ENCODE results near the gene STXBP2.

The STXBP2 gene

DNA sequence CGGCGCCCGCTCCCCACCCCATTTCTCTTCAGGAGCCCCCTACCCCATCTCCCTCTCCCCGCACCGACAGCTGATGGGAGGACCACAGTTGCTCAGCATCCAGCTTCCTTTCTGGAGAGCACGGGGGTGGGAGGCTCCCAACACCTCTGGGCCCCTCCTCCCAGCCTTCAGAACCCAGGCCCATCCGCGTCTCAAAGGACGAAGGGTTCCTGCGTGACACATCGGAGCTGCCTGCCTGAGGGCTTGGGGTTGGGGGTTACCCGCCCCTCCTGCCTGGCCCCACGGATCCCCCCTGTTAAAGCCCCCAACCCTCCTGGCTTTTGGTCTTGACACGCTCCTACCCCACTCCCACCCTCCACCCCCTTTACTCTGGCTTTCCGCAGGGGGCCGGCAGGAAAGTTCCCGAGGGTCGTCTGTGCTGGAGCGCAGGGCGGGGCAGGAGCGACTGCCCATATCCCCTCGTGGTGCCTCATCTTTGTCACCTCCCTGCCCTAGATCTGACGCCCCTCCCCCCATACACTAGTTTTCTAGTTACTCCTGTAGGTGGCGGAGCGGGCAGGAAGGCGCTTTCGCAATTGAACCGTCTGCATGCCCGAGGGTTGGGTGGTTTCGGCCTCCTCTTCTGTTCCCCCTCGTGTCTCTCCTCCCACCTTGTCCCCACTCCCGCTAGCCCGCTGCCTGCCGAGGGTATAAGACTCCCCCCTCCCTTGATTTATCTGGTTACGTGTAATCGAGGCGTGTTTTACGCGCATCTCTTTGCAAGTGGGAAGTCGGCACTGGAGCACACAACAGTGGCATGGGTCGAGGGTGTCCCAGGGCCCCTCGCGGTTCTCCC, 44.6 kb downstream of the STXBP2 start:
- DNase-seq = peak; percentile 9

DNA sequence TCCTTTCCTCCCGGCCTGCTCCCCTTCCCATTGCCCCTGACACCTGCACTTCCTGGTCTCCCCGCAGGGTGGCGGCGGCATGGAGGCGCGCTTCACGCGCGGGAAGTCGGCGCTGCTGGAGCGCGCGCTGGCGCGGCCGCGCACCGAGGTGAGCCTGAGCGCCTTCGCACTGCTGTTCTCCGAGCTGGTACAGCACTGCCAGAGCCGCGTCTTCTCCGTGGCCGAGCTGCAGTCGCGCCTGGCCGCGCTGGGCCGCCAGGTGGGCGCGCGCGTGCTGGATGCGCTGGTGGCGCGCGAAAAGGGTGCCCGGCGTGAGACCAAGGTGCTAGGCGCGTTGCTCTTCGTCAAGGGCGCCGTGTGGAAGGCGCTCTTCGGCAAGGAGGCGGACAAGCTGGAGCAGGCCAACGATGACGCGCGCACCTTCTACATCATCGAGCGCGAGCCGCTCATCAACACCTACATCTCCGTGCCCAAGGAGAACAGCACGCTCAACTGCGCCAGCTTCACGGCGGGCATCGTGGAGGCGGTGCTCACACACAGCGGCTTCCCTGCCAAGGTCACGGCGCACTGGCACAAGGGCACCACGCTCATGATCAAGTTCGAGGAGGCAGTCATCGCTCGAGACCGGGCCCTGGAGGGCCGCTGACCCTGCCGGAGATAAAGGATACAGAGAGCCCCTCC, 45.4 kb downstream of the STXBP2 start:
- DNase-seq = no peak

DNA sequence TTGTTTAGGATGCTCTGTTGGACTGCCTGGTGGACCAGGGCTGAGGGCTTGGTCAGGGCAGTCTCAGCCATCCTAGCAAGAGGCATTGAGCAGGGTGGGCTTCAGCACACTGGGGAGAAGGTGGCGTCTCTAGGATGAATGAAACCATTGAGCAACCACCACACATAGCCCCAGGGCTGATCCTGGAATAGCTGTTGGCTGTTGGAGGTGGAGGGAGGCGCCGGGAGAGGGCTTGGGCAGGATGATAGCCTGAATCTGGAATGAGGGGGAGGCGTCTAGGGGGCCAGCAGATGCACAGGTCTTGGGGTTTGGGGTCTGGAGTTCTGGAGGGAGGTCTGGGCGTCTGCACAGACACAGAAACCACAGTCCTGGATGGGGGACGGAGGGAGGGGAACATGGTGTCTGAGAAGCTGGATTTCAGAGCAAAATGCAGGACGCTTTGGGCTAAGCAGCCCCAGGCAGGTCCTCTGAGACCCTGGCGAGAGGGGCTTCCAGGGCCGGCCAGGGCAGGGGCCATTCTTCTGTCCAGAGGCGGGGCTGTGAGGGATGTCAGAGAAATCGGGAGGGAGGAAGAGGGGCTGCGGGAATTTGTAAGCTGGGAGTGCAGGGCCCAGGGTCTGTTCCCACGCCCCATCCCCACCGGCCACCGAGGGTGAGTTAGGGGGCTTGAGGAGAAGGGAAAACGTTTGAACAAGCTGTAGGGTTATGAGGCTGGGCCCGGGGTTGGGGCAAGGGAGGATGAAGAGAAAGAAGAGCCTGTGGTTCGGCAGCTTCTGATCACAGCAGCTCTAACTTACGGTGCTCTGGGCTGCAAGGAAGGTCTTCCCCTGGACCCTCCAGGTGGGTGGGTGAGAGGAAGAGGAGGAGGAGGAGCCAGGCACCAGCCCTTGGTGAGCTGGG, 48.9 kb downstream of the STXBP2 start:
- DNase-seq = no peak

DNA sequence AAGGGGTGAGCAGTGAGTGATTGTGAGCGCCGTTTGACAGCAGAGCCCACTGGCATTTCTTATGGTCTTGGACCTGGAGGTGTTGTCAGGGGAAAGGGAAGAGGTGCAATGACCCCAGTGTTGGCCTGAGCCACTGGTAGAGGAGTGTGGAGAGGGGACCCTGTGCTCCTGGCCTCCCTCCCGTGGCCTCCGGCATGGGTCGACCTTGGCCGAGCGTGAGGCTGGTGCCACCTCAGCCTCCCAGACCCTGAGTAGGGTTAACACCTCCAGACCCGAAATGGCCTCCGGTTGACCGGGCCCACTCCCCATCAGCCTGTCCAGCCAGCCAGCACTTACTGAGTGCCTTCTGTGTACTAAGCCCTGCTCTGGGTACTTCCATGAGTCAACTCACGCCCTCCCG, 50.3 kb downstream of the STXBP2 start:
- DNase-seq = no peak

DNA sequence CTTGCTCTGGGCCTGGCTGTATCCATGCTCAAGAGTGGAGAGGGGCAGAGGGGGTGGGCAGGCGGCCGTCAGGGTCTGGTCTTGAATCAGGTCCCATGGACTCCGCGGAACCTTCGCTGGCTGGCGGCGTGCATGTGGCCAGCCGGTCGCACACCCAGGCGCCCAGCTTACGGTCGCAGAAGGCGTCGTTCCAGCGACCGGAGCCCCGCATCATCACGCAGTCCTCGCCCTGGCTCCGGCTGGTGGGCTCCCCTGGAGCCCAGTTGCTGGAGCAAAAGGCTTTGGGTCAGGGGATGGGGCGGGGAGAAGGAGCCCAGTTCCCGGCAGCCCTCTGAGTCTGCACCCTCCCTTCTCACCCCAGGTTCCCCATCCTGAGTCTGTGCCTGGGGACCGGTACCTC, 52.3 kb downstream of the STXBP2 start:
- no peak for DNase-seq

DNA sequence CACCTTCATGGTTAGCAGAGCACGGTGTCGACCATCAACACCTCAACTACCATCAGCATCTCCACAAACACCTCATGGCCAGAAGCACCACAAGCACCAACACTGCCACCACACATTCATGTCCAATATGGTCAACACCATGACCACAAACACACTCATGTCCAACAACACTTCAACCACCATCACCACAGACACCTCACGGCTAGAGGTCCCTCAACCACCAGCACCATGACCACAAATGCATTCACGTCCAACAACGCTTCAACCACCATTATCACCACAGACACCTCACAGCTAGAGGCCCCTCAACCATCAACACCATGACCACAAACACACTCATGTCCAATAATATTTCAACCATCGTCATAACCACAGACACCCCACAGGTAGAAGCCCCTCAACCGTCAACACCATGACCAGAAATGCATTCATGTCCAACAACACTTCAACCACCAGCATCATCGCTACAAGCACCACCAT, 53.9 kb downstream of the STXBP2 start:
- DNase-seq = no peak

DNA sequence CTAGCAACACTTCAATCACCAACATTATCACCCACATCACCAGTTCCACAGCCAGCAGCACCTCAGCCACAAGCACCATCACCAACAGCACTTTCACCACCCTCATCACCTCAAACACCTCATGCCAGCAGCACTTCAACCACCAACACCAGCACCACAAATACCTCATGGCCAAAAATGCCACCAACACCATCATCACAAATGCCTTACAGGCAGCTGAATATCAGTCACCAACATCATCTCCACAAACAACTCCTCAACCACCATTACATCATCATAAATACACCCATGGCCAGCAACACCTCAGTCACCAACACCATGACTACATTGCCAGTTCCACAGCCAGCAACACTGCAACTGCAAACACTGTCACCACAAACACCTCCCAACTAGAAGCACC, 54.6 kb downstream of the STXBP2 start:
- no peak for DNase-seq

DNA sequence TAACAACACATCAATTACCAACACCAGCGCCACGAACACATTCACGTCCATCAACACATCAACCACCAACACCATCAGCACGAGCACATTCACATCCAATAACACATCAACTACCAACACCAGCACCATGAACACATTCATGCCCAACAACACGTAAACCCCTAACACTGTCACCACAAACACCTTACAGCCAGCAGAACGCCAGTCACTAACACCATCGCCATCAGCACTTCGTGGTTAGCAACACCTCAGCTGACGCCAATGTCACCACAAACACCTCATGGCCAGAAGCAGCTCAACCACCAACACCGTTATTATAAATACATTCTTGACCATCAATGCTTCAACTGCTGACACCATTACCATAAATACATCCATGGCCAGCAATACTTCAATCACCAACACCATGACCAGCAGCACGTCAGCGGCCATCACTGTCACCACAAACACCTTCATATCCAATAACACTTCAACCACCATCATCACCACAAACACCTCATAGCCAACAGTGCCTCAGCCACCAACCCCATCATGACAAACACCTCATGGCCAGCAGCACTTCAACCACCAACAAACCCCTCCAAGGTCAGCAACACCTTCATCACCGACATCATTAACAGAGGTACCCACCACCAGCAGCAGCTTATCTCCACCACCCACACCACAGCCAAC, 55.6 kb downstream of the STXBP2 start:
- DNase-seq = no peak

DNA sequence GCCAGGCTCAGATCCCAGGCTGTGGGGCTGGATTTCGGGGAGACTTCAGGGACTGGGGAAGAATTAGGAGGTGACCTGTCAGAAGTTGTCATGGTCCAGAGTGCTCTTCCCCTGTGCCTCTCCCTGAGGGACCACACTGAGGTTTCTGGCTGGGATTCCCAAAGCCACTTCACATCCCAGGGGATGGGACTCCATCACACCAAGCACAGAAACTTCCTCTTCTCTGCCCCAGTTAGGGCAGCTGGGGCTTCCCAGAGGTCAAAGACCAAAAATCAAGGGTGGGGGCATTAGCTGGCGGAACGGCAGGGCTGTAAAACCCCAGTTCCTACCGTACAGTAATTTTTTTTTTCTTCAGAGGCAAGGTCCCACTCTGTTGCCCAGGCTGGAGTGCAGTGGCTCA, 57.6 kb downstream of the STXBP2 start:
- DNase-seq = no peak
